ENCODE data around the gene HS3ST3A1. TPM values are rescaled to one million over a fixed set of nuclear protein-coding genes. Genes with fewer than 3 reads are reported as not detected.

The HS3ST3A1 gene
- total and polyA plus RNA-seq, 2 of the 8 experiments (the other 6 are each of a cell fraction or from before 2014, with no cell fraction given) = 5.4 to 5.7 TPM

DNA sequence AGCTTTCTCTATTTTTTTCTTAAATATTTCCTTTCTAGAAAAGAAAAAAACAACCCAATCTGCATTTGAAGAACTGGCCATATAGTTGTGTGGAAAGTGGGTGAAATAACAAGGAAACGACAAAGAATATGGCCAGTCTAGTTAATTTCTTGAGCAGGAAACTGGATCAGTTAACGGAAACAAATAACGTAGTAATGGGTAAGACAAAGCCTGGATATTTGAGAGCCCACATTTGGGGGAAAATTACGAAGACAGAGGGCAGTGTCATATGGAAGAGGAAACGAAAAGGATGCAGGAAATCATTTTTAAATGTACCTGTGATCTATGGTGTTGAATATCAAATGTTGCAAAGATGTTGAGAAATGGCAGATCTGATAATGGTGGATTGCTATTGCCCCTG, 78.6 kb downstream of the HS3ST3A1 start:
- Histone ChIP-seq H2BK120ac (replicated peaks; ENCODE audit: low read depth, low read length) (no peak overlapping the region), H3K56ac (replicated peaks; ENCODE audit: insufficient read length, low read depth, low read length) (no peak overlapping the region), H3K23me2 (ENCODE audit: low read depth, low read length) (no peaks in the 10 kb centered on the region), H3K18ac (ENCODE audit: extremely low read depth, low read length) (no peak overlapping the region), H3K36me3 (ENCODE audit: control insufficient read depth in 2 of 4, insufficient read depth in 4 of 4, low read length in 3 of 4) (no peaks in the 10 kb centered on the region; a peak in 1 of 8 replicates), H4K91ac (replicated peaks; ENCODE audit: insufficient read length, low read length) (no peak overlapping the region), H3K79me1 (ENCODE audit: low read depth, low read length) (no peaks in the 10 kb centered on the region), H4K5ac (ENCODE audit: insufficient read length, low read depth, low read length) (no peak overlapping the region), H3K4ac (replicated peaks; ENCODE audit: insufficient read length, low read depth, low read length) (no peak overlapping the region), H3K4me2 (ENCODE audit: insufficient read depth in 1 of 2, low read depth in 2 of 2, low read length in 2 of 2) (no peak overlapping the region), H3K27me3 (replicated peaks in 1 of 4; ENCODE audit: control insufficient read depth in 3 of 4, extremely low read depth in 1 of 4, insufficient read depth in 3 of 4, low read length in 3 of 4) (no peaks in the 10 kb centered on the region), H3K27ac (ENCODE audit: low read depth, low read length) (no peak overlapping the region), H3K4me1 (replicated peaks in 1 of 4; ENCODE audit: control insufficient read depth in 3 of 4, insufficient read depth in 4 of 4, low read length in 3 of 4) (0 out of 7 replicates have a peak, but pooled peaks cover 0 to 2% (median 0%) of the 10 kb centered on the region in 4 experiments), H3K4me3 (ENCODE audit: extremely low read depth in 1 of 4, insufficient read depth in 2 of 4, low read depth in 3 of 4, low read length in 4 of 4) (no peak overlapping the region), H3K14ac (ENCODE audit: insufficient read length) (no peak overlapping the region), H3K9me3 (ENCODE audit: insufficient read depth in 2 of 2, low read depth in 1 of 2, low read length in 1 of 2) (no peaks in the 10 kb centered on the region), H3K9ac (replicated peaks in 1 of 4; ENCODE audit: extremely low read depth in 1 of 4, low read depth in 3 of 4, low read length in 3 of 4) (no peak overlapping the region), H2BK5ac (ENCODE audit: low read depth, low read length) (no peak overlapping the region), H2AK5ac (ENCODE audit: low read depth, low read length) (no peak overlapping the region), H2BK12ac (ENCODE audit: low read depth, low read length) (no peak overlapping the region), H3K79me2 (ENCODE audit: control insufficient read depth in 1 of 2, insufficient read depth in 2 of 2, low read length in 2 of 2) (no peaks in the 10 kb centered on the region), H2AFZ (ENCODE audit: low read length) (no peak overlapping the region), H3K23ac (ENCODE audit: insufficient read length) (no peak overlapping the region), H2BK15ac (ENCODE audit: low read length) (no peak overlapping the region), H2BK20ac (ENCODE audit: low read length) (no peak overlapping the region), H4K8ac (ENCODE audit: extremely low read depth, insufficient read depth, low read length) (no peak overlapping the region), H4K20me1 (replicated peaks in 1 of 2; ENCODE audit: control insufficient read depth in 1 of 2, insufficient read depth in 2 of 2, low read length in 2 of 2) (no peaks in the 10 kb centered on the region)
- 90% methylated on average over 5 of the region's 5 CpGs; no CpG with 5 or more reads in 1 of the 2 experiments for WGBS, 2 experiments (ENCODE audit: extremely low coverage in 1 of 2, insufficient coverage in 1 of 2, insufficient read length in 1 of 2, insufficient replicate concordance in 2 of 2, low coverage in 1 of 2, low lambda C conversion rate in 2 of 2, missing lambda C conversion rate in 1 of 2)
- FAIRE-seq (no peak), DNase-seq (ENCODE audit: low read depth in 1 of 2, low spot score in 2 of 2) (no peak)
- ChIA-PET CTCF (ENCODE audit: partially characterized antibody) (no interaction called here), POLR2A (ENCODE audit: partially characterized antibody) (interaction anchor here (0.6 kb wide), 1 partner anchor 13 kb away, joined by 4 read pairs; no protein-coding TSS in a partner anchor)
- TF ChIP-seq PHF8 (conservative IDR thresholded peaks at IDR 0.05; ENCODE audit: low read depth, low read length) (no peak), RAD21 (IDR thresholded peaks at IDR 0.05 in 1 of 2, conservative IDR thresholded peaks at IDR 0.05 in 1 of 2; ENCODE audit: low read depth in 2 of 2, low read length in 2 of 2) (no peak), TBP (IDR thresholded peaks at IDR 0.05; ENCODE audit: low read depth, low read length) (no peak), SAP30 (IDR thresholded peaks at IDR 0.05; ENCODE audit: insufficient read depth, insufficient replicate concordance, low read length) (no peak), SIX5 (IDR thresholded peaks at IDR 0.05; ENCODE audit: low read depth, low read length) (no peak), HDAC2 (IDR thresholded peaks at IDR 0.05; ENCODE audit: borderline replicate concordance in 1 of 2, low read depth in 2 of 2, low read length in 2 of 2) (no peak), RXRA (IDR thresholded peaks at IDR 0.05; ENCODE audit: insufficient read depth, low read depth, low read length) (no peak), NRF1 (IDR thresholded peaks at IDR 0.05; ENCODE audit: low read depth, low read length) (no peak), KDM1A (IDR thresholded peaks at IDR 0.05; ENCODE audit: borderline replicate concordance, low read length) (no peak), GTF2F1 (IDR thresholded peaks at IDR 0.05; ENCODE audit: borderline replicate concordance, low read depth, low read length) (no peak)
- TF ChIP-seq, protein P1, sequence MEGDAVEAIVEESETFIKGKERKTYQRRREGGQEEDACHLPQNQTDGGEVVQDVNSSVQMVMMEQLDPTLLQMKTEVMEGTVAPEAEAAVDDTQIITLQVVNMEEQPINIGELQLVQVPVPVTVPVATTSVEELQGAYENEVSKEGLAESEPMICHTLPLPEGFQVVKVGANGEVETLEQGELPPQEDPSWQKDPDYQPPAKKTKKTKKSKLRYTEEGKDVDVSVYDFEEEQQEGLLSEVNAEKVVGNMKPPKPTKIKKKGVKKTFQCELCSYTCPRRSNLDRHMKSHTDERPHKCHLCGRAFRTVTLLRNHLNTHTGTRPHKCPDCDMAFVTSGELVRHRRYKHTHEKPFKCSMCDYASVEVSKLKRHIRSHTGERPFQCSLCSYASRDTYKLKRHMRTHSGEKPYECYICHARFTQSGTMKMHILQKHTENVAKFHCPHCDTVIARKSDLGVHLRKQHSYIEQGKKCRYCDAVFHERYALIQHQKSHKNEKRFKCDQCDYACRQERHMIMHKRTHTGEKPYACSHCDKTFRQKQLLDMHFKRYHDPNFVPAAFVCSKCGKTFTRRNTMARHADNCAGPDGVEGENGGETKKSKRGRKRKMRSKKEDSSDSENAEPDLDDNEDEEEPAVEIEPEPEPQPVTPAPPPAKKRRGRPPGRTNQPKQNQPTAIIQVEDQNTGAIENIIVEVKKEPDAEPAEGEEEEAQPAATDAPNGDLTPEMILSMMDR (IDR thresholded peaks at IDR 0.05; ENCODE audit: control extremely low read depth in 1 of 3, insufficient read depth in 1 of 3, low read depth in 1 of 3, low read length in 3 of 3) = no peak
